GM12875 (cell line): ENCODE data around the gene KDM4B.

Experiments
- H3K4me3 ChIP-seq: one replicate; pipeline ENCODE4 v1.5.1; 2011; ENCODE audit warnings: low read depth, low read length, control low read depth
- CTCF ChIP-seq: IDR thresholded peaks from 2 replicates; pipeline ENCODE4 v1.5.1; 2011; ENCODE audit warnings: low read depth, mild to moderate bottlenecking, control low read depth, inconsistent platforms, low read length, moderate library complexity, borderline replicate concordance; ENCODE audit not compliant: insufficient read depth

KDM4B gene

GRCh38 chr19:5149508-5149907, 180.6 kb downstream of the KDM4B start:
- H3K4me3 ChIP-seq = no peak overlapping the region
- no peak for TF ChIP-seq CTCF

GRCh38 chr19:5149932-5150901, 181.3 kb downstream of the KDM4B start:
- TF ChIP-seq CTCF = no peak
- H3K4me3 ChIP-seq = no peak overlapping the region

GRCh38 chr19:5150902-5151741, 182.2 kb downstream of the KDM4B start:
- H3K4me3 ChIP-seq = no peak overlapping the region
- no peak for TF ChIP-seq CTCF

- no peak for TF ChIP-seq CTCF
- no peak overlapping the region for H3K4me3 ChIP-seq
Observed at GRCh38 chr19:5152013-5152763, 183.3 kb downstream of the KDM4B start.

GRCh38 chr19:5152767-5153532, 184.0 kb downstream of the KDM4B start:
- H3K4me3 ChIP-seq = no peak overlapping the region
- TF ChIP-seq CTCF = no peak

GRCh38 chr19:5153601-5154128, 184.8 kb downstream of the KDM4B start:
- TF ChIP-seq CTCF = no peak
- H3K4me3 ChIP-seq = no peak overlapping the region
